ENCODE measurements around the gene HMGN1.
A peak's percentile ranks its signal among the peaks of the same experiment; 100 is the strongest.

HMGN1 gene

DNA sequence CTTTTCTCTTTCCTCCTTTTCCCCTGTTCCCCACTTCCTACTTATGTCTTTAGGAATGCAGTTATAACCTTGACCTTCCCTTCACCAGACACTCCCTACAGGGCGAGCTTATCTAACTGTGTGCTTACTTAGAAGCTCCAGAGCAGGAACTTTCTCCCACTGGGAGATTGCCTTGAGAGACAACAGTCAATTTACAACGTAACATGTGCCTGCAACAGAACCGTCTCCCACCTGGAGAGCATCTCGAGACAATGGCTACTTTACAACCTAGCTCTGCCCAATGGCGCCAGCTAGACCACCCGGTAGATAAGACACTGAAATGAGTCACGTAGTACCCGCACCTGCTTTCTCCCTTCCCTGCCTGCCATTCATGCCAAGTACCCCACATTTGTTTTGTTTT, 16.7 kb downstream of the HMGN1 start:
- DNase-seq (ENCODE audit: low read depth in 2 of 2), result no peak

DNA sequence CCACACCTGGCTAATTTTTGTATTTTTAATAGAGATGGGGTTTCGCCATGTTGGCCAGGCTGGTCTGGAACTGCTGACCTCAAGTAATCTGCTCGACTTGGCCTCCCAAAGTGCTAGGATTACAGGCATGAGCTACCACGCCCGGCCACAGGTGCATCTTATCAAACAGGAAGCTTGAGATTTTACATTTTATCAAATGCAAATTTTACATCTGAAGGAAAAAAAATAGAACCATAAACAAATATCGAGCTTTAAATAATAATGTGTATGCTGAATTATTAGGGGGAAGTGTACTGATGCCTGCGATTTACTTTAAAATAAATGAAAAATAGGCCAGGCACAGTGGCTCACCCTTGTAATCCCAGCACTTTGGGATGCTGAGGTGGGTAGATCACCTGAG, 18.9 kb downstream of the HMGN1 start:
- DNase-seq (ENCODE audit: low read depth in 2 of 2), result no peak

DNA sequence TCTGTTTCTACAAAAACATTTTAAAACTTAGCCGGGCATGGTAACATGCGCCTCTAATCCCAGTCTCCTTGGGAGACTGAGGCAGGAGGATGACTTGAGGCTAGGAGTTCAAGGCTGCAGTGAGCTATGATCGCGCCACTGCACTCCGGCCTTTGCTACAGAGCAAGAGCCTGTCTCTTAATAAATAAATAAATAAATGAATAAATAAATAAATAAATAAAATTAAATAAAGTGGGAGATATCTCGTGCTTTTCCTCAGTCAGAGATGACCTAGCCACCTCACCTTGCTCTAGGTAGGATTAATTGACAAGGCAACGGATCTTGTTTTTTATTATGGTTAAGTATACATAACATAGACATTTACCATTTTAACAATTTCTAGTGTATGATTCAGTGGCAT, 21.2 kb downstream of the HMGN1 start:
- no peak for DNase-seq (ENCODE audit: low read depth in 2 of 2)

DNA sequence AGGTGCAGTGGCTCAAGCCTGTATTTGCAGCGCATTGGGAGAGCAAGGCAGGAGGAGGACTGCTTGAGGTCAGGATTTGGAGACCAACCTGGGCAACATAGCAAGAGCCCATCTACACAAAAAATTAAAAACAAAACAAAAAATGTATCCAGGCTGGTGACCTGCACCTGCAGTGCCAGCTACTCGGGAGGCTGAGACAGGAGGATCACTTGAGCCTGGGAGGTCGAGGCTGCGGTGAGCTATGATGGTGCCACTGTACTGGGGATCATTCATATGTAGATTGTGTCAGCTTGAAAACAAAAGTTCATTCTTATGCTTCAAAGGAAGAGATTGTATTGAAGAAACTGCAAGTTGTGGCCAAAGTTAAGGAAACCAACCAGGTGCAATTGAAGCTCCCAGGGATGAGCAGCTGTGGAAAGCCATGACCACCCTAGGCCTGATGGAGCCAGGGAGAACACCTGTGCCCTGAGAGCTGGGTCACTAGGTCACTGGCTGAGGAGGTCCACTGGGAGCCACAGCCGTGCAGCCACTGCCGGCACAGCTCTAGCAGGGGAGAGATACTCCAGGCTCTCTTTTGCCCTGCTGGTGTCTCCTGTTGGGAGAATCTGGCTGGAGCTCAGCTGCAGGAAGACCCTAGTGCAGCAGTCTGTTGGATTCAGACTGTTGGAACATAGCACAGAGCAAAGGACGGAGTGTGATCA, 22.1 kb downstream of the HMGN1 start:
- no peak for DNase-seq (ENCODE audit: low read depth in 2 of 2)

DNA sequence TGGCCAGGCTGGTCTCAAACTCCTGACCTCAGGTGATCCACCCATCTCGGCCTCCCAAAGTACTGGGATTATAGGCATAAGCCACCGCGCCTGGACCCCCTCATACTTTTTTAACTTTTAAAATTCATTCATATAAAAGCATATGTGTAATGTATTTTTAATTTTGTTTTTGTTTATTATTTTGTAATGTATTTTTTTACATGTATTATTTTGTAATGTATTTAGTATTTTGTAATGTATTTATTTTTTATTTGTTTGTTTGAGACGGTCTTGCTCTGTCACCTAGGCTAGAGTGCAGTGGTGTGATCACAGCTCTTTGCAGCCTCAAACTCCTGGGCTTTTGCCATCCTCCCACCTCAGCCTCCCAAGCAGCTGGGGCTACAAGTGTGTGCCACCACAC, 23.4 kb downstream of the HMGN1 start:
- DNase-seq (ENCODE audit: low read depth in 2 of 2), result no peak

DNA sequence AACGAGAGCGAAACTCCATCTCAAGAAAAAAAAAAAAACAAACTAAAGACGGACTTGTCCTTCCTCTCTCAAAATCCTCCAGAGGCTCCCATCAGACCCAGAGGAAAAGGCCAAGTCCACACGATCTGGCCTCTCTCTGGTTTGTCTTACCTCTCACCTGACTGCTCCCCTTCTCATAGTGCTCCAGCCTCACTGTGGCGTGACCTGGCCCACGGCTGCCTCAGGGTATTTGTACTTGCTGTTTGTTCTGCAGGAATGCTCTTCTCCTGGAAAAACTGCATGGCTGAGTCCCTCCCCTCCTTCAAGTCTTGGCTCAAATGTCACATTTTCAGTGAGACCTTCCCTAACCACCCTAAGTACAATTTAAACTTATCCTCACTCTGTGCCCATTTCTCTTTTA, 27.5 kb downstream of the HMGN1 start:
- DNase-seq (ENCODE audit: low read depth in 2 of 2), result no peak

DNA sequence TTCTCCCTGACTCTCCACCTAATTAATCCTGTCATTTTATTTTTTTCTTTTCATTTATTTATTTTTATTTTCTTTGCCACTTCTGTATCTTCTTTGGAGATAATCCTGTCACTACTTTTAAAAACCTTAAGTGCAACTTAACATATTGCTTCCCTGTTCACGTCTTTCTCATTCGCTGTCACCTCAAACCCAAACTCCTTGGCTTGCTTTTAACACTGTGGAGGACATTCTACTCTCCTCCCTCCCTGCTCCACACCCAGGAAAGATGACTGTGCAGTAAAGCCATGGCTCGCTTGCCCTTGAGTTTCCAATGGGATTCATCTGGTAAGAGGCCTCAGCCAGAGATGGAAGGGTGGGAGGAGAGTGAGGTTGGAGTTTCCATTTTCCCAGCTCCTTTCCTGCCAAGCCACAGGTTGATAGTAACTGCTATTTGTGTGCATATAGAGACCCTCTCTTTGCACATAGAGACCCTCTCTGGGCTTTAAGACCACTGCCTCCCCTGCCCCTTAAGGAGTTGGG, 29.0 kb downstream of the HMGN1 start:
- DNase-seq (ENCODE audit: low read depth in 2 of 2), result no peak

DNA sequence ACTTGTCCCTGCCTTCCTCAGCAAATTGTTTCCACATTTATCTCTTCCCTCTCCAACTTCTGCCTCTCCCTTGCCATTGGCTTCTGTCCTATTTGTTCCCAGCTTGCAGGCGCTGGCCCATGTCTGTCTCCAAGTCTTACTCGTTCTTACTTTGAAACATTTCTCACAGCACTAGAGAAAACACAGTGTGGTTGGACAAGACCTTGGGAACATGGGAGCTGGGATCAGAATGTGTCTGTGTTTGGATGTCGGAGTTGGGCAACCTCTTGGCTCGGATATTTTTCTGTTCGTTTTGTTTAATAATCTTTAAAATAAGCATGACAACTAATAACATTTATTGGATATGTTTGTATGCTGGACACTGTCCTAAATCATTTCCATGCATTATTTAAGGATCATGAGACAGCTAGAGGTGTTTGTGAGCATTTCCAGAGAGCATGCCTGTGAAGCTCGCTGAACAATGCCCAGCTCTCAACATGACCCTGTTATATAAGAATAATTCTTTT, 29.6 kb downstream of the HMGN1 start:
- DNase-seq (ENCODE audit: low read depth in 2 of 2), result no peak

DNA sequence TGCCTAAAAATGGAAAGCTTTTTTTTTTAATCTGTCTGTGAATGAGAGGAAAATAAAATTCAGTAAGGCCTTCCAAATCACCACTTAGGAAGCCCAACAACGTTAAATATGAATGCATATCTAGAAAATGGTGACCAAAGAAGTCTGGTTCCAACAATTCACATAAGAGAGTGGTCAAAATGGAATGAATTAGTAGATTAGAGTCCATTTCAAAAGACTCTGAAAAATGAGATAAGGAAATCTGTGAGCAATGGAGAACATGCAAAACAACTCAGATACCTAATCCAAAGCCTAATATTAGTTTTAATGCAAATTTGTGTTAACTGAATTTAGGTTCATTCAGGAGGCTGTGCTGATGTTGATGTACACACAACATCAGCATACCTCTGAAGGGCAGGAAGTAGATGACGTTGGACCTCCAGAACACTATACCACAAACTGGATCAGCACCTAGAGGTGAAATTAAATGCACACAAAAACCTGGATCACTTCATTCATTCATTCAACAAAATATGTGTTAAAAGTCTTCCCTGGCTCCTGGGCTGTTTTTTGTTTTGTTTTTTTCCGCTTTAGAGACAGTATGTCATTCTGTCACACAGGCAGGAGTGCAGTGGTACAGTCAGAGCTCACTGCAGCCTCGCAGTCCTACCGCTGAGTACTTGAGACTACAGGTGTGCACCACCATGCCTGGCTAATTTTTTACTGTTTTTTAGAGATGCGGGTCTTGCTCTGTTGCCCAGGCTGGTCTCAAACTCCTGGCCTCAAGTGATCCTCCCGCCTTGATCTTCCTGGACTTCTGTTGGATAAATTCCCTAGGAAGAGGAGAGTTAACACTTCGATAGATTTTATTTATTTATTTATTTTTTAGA, 30.6 kb downstream of the HMGN1 start:
- no peak for DNase-seq (ENCODE audit: low read depth in 2 of 2)

DNA sequence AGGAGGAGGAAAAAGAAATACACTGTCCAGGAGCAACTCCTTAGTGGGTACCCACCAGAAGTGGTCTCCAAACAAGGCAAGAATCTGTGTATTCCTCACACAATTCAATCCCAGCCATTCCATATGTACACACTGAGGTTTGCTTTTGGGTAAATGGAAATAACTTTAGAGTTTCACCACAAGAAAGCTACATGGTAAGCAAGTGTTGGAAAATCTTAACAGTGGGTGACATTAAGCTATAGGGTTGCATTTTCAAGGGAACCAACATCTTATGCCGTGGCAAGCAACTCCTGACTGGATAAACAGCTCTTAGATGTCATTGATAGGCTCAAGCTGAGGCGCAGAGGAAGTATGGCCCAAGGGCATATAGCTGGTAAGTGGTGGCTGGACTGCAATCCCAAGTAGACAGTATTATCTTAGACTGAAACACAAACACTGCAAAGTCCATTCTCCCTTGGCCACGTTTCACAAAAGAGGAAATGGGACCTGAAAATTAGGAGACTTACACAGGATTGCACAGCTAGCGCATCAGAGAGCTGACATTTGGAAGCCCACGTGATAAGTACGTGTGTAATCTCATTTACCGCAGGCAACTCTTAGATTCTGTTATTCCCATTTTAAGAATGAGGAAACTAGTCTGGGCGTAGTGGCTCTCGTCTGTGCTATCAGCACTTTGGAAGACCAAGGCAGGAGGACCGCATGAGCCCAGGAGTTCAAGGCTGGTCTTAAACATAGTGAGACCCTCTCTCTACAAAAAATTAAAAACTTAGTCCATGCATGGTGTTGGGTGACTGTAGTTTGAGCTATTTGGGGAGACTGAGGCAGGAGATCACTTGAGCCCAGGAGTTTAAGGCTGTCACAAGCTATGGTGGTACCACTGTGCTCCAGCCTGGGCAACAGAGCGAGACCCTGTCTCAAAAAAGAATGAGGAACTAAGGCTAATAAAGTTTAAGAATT, 31.5 kb downstream of the HMGN1 start:
- no peak for DNase-seq (ENCODE audit: low read depth in 2 of 2)

DNA sequence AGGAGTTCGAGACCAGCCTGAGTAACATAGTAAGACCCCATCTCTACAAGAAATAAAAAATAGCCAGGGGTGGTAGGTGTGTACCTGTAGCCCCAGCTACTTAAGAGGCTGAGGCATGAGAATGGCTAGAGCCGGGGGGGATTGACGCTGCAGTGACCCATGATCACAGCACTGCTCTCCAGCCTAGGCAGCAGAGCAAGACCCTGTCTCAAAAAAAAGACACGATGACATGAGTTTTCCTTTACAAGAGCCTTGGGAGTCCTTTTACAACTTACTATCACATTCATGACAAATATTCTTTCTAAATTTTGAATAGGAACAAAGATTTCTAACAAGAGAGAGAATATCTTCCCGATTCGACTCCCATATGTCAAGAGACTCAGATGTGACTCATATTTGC, 32.2 kb downstream of the HMGN1 start:
- no peak for DNase-seq (ENCODE audit: low read depth in 2 of 2)

DNA sequence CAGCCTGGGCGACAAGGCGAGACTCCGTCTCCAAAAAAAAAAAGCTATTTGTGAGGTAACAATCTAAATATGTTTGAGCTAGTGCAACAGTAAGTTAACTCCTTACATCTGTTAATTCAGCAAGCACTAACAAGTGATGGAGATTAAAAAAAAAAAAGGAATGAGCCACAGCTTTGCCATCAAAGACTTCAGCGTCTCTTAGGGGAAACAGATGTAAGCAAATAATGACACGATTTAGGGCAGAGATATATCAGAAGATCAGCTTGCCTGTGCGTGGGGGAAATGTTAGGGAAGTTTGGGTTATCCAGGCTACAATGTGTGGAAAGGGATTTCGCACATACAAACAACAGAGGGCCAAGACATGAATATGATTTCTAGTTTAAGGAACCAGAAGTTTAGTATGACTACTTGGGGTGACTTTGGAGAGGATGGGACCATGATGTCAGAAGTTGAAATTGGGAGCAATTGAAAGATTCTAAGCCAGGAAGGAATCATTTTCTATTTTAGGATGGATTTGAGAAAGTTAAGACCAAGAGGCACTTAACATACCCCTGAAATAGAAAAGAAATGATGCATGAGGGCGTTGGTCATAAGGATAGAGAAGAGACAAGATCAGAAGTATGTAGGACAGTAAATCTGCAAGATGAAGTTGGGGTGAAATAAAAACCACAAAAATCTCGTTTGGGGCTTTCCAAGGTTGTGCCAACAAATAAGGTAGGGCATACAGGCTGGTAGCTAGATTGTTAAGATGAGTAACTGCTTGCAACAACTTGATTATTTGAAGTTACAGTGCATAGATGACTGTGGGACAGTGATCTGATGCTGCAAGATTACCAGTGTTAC, 33.1 kb downstream of the HMGN1 start:
- DNase-seq (ENCODE audit: low read depth in 2 of 2), result no peak

DNA sequence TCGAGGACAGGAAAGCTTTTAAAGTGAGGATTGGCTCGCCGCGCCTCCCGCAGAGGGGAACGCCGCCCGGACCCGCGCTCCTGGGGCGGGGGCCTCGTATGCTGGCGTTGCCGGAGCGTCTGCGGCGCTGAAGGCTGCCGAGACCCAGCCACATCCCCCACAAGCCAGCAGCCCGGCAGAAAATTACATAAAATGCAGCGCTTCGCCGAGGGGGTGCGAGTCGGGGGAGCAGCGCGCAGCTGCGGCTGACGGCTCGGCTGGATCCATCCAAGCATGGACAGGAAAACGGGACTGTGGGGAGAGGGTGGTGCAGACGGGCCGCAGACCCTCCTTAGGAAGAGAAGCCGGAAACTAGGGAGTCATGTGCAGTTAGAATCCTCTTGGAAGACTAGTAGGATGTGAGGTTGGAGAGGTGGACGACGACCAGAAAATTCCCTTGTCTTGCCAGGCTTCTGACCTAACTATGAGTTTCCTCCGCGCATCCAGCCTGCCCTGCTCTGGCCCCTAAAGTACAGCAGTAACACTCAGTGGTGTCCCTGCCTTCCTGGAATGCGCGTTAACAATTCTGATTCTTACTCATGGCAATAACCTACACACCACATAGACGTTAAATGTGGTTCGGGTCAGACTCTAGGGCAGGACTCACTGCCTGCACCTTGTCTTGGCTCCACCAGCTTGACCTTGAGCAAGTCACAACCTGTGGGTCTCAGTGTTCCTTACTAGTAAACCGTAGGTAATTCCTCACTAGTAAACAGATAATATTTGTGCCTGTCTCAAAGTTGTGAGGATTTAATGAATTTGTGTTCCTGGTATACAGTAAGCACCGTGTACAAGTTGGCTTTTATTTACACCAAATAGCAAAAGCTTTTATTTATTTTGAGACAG, 34.5 kb downstream of the HMGN1 start:
- DNase-seq (ENCODE audit: low read depth in 2 of 2), result peak in 1 of 2 experiments; percentile 14

DNA sequence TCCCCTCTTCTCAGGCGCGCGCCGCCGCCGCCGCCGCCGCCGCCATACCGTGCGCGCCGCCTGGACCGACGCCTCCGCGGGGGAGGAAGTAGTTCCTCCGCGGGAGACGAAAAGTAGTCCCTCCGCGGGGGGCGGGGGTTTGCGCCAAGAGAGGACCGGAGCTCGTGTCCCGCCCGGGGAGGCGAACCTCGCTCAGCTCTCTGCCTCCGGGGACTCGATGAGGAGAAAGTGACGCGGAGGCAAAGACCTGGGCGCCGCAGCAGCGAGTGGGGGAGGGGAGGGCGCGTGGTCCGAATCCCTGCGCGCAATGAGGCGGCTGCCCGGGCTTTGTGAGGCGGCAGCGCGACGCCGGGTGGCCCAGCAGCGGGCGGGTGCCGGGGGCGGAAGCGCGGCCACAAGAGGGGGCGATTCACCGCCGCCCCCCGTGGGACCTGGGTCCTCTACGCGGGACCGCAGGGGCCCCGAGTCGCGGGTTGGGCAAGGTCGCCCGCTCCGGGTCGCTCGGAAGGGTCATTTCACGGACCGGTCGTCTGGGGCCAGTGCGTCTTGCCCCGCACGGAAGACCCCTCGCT, 35.2 kb downstream of the HMGN1 start, which contains the start of gene BRWD1:
BRWD1 (minus strand) TSS at position 62 of the 572 bp plus-strand sequence. CDS start 141 bp downstream, outside the sequence.
- peak; percentile 59 to 63 for DNase-seq (ENCODE audit: low read depth in 2 of 2)

DNA sequence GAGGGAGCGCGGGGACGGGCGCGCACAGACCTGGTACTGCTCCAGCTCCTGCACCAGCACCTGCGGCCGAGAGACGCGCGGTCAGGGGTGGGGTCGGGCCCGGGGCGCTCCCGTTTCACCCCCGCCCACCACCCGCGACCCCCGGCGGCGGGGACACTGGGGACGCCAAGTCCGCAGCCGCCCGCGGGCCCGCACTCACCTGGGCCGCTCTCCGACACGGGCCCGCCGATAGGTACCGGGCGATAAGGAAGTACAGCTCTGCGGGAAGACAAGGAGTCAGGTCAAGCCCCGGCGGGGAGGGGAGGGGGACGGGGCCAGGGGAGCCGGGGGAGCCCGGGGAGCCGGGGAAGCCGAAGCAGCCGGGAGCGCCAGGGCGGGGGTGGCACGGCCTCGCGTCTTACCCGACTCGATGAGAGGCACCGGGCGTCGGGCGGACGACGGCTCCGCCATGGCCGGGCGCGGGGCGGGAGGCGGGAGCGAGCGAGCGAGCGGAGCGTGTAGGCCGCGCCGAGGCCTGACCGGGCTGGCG, 35.8 kb downstream of the HMGN1 start:
- DNase-seq (ENCODE audit: low read depth in 2 of 2), result no peak

DNA sequence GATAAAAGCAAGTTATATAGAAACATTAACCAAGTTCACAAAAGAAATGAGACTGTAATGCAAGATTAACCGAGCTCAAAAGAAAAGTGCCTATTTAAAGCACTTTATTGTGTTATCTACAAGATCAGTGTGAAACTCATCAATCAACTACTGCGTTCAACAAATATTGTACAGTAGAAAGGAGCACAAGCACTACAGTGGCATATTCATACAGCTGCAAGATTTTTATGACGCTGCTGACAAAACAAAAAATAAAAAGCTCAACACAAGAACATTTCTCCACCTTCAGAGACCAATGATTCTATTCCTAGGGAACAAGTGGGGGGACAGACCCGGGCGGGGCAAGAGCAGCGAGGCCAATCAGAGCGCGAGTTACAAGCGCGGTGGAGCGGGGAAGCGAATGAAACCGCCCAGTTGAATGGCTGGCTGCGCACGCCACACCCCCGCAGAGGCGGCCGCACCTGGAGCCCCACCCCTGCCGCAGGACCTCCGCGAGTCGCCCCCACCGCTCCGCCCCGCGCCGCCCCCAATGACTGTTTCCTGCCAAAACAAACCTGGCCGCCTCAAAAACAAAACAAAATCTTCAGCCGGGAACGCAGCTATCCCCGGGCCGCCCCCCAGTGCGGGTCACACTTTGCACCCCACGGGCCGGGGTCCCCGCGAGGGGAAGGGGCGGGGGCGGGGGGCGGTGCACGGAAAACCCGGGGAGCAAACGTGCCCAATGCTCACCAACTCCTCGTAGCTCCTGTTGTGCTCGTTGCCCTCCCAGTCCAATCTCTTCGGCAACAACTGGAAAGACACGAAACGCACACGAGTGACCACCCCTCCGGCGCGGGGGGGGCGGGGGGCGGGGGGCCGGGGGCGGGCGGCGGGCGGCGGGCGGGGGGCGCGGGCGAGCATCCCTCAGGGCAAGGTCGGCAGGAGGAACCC, 36.5 kb downstream of the HMGN1 start:
- DNase-seq (ENCODE audit: low read depth in 2 of 2), result peak; percentile 91 to 92

DNA sequence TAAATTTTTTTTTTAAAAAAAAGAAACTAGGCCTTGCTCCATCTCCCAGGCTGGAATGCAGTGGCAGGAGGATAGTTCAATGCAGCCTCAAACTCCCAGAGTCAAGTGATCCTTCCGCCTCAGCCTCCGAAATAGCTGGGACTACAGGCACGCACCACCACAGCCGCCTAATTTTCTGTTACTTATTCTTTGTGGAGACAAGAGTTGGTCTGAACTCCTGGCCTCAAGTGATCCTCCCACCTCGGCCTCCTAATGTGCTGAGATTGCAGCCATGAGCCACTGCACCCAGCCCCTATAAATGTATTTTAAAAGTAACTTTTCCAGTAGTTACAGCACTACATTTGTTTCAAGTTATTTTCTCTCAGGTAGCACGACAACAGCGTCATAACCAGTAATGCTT, 37.7 kb downstream of the HMGN1 start:
- no peak for DNase-seq (ENCODE audit: low read depth in 2 of 2)

DNA sequence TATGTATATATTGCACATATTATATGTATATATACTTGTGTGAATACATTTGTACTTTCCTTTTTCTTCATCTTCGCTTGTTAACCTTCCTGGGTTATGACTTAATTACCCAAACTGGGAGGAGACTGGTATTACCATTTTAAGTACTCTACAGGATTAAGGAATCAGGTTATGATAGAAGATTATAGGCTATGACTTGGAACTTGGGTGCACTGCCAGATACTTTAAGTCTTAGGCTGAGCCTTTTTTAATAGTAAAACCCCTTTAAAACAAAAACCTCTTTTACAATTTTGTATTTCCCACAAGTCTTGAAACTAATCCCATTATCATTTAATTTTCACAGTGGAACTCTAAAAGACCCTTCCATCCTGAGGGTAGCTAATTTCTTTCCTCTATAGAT, 41.4 kb downstream of the HMGN1 start:
- DNase-seq (ENCODE audit: low read depth in 2 of 2), result no peak
